ENCODE results near the gene PLA2R1.
"Not testable (repeated sequence)": the region's sequence is repeated elsewhere in the genome, so short reads cannot be mapped to it uniquely, and the experiment has no call there.

Gene PLA2R1

DNA sequence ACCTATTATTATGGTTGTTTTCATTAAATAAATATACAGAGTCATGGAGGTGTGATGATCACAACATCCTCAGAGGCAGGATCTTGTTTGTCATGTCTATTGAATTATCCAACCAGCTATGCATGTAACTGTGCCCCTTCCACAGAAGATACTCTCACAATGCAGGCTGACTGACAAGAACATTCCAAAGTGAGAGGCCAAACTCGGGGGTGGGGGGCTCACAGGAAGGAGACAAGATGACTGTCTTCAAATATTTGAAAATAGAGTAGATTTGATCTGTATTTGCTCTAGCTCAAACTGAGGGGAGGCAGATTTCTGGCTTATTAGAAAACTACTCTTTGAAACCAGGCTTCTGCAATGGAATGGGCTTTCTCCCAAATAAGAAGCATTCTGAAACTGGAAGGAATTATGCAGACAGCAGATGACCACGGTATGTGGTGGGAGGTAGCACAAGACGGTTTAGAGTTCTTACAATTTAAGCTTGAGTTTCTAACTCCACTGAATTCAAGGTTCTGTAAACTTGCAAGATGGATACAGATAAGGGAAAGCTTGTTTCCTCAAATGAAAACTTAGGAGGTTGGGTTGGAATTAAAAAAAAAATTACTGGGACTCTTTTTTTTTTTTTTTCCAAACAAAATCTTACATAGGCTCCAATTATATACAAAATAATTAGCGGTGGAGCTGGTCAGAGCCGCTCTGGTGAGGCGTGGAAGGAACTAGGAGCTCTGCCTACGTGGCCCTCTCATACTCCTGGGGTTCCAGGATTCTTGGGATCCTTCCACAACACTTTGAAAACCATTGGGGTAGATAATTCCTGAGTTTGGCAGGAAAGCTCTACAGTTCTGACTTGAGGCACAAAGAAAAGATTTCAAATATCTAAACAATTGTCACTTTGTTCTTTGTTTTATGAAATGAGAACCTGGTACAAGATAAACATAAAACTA lies 79.3 kb downstream of the PLA2R1 start:
- DNase-seq (ENCODE audit: low read depth) = no peak

DNA sequence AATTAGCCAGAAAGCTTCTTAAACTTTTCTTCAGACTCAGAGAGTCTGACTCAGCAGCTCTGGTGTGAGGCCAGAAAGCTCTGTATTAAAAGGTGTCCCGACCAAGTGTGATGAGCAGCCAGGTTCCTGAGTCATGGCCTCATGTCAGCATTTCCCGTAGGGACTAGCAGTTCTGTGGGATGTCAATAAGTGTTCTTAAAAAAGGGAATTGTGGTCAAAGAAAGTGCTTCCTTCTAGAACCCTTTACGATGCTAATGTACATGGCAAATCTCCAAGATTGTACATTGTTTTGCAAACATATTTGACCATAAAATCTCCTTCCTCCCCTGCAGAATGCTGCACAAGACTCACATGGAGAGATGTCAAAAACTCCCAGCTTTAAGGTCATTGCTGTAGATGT lies 80.1 kb downstream of the PLA2R1 start:
- DNase-seq (ENCODE audit: low read depth) = no peak

DNA sequence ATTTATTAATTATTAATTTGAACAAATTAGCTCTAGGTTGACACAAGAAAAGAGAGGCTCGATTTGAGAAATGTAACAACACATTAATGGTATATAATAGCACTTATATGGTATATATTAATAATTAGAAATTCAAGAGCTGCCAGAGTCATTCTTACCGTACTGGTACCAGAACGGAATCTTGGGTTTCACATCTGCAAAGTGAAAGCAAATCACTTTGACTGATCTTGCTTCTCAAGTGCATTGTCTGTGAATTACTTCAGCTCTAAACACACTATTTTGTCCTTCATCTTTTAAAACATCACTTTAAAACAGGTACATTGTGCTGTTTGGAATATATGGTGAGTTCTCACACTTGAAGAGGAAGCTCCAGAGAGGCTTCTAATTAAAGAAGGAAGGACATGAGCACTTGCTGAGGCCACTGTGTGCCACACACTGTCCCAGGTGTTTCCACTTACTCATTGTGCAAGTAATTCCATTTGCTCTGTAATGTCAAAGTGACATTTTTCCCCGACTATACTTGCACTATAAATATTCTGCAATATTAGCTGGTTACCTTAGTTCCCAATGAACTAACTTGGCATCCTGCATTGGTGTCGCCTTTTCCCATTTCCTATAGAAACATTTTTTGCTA lies 85.8 kb downstream of the PLA2R1 start:
- no peak for DNase-seq (ENCODE audit: low read depth)

DNA sequence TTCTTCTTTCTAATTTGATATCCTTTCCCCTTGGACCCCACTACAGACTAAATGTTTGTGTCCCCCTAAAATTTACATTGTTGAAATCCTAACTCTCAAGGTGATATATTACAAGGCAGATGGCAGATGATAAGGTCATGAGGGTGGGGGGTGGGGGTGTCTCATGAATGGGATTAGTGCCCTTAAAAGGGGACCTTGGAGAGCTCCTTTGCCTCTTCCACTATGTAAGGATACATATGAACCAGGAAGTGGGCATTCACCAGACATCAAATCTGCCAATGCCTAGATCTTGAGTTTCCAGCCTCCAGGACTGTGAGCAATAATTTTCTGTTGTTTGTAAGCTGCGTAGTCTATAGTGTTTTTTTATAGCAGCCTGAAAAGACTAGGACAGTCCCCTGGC lies 89.1 kb downstream of the PLA2R1 start:
- DNase-seq (ENCODE audit: low read depth) = no peak

DNA sequence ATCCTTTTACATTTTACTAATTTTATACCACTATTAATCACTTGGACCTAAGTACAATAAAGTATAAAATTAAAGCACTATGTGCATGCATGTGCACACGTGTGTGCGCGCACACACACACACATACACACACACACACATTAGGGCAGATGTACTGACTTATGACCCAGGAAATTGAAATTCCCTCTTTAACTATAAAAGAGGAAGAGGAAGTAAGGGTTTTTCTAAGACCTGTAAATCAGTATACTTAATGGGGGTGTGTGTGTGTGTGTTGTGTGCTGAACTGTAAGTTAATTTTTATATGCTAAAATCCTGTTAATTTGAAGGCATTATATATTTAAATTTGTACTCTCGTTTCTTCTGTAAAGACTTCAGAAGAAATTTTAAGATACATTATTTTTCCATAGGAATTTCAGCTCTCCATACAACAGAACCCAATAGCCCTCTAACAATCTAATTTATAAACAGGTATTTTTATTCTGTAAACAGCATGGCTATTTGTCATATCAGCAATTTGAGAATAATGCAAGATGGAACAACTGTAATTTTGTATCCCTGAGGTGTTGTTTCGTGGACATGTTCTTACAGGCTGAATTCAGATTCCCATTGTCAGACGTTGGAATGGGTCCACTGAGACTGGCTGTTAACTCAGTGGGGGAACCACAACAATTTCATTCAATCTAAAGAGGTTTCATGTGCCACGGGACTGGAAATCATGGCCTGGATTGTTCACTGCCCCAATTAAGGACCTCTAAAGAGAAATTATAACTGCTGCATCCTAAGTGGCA lies 90.9 kb downstream of the PLA2R1 start:
- DNase-seq (ENCODE audit: low read depth) = no peak

DNA sequence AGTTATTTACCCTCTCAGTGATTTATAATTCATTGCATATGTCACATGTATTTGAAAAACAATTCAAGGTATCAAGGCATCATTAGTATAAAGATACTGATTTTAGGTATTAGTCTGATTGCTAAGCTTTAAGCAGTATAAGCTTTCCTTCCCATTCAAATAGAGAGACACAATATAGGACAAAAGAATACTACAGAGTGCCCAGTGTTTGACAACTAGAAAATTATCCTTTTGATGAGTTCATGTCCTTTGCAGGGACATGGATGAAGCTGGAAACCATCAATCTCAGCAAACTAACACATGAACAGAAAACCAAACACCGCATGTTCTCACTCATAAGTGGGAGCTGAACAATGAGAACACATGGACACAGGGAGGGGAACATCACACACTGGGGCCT lies 91.9 kb downstream of the PLA2R1 start:
- not testable (repeated sequence) for DNase-seq (ENCODE audit: low read depth)

DNA sequence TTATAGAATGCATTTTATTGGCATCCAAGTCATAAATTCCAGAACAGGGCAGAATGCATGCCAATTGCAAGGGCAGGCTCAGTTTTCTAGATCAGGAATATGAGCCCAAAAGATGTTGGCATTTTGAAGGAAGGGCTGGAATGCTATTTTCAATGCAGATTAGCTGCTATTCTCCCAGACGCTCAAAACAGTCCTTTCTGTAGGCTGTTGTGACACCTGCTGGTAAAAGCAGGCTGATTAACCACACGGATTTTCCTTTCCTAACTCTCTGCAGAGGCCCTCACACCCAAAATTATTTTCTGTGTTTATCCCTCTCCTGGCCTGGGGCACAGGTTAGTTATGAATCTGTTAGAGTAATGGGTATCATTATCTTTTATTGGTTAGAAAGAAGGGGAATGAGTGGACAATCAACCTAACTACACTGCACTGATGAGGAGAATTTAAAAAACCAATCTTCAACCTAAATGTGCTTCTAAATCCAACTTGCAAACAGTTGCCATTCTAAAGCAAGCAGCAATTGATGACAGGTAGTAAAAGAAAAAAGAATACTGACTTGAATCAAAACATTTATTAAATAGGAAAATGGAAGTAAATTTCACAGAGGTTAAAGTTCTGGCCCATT lies 94.0 kb downstream of the PLA2R1 start:
- no peak for DNase-seq (ENCODE audit: low read depth)

DNA sequence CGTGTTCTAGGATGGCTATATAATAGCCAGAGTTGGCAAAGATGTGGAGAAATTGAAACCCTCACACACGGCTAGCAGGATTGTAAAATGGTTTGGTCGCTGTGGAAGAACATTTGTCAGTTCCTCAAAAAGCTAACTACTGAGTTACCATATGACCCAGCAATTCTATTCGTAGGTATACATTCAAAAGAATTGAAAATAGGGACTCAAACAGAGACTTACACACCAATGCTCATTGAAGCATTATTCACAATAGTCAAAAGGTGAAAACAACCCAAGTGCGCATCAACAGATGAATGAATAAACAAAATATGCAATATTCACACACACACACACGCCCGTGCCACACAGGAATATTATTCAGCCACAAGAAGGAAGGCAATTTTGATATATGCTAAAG lies 98.7 kb downstream of the PLA2R1 start:
- DNase-seq (ENCODE audit: low read depth) = no peak

DNA sequence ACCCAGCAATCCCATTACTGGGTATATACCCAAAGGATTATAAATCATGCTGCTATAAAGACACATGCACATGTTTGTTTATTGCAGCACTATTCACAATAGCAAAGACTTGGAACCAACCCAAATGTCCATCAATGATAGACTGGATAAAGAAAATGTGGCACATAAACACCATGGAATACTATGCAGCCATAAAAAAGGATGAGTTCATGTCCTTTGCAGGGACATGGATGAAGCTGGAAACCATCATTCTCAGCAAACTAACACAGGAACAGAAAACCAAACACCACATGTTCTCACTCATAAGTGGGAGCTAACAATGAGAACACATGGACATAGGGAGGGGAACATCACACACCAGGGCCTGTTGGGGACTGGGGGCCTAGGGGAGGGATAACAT lies 99.9 kb downstream of the PLA2R1 start:
- not testable (repeated sequence) for DNase-seq (ENCODE audit: low read depth)

DNA sequence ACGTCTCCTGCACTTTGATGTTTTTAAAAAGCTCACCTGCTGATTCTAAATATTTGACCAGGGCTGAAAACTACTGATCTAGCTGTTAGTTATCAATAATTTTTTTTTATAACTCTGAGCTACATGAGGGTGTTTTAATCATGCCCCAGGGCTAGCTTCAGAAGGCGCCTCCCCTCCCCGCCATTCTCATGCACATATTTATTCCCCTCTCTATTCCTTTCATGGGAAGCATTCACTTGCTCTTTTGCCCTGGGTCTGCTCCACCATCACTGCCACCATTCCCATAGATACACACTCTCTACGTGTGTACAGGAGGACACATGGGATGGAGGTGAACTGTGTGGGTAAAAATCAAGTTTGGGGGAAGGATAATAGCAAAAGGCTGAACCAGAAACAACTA lies 101.0 kb downstream of the PLA2R1 start:
- DNase-seq (ENCODE audit: low read depth) = no peak

DNA sequence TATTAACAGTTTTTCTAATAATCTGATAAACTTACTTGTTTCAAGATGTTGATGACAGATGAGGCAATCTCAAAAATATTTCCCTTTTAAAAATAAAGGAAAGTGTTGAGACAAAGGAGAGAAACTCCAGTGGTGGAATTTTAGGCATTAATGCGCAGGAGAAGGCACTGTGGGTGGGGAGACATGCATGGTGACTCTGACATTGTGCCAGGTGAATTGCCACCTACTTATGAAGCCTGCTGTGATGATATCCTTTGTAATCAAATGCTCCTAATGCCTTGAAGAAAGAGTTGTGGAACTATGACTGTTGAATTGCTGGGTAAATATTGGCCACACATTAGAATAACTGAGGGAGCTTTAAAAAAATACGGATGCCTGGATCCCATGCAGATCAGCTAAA lies 101.4 kb downstream of the PLA2R1 start:
- no peak for DNase-seq (ENCODE audit: low read depth)

DNA sequence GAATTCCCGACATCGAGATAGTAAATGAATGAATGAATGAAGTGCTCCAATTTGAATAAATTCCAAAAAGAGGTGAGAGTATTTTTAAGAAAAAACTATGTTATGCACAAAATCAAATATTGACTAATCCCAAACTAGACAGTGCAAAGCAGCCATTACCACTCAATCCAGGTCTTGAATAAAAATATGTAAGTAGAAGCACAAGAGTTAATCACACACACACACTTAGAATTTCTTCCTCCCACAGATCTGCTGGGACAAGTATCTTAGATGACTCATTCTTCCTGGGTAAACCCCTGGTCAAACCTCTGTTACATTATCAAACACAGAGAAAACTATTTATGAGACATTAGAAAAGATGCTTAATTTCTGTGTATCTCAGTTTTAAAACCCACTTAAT lies 102.0 kb downstream of the PLA2R1 start:
- DNase-seq (ENCODE audit: low read depth) = no peak

DNA sequence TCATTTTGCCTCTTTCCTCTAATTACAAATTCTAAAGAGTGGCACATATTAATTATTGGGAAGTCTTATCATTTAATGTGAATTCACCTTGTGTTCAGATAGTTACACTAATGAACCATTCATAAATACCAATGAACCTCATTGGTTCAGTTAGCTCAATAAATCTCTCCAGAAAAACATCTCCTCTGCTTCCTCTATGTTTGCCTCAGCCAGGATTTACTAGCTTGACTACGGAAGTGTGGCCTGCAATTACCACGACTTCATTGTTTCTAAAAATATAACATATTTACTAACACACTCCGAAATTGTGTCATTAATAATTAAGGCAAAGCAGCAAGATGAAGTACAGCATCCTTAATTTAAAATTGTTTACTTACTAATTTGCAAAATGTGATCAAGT lies 103.3 kb downstream of the PLA2R1 start:
- no peak for DNase-seq (ENCODE audit: low read depth)

DNA sequence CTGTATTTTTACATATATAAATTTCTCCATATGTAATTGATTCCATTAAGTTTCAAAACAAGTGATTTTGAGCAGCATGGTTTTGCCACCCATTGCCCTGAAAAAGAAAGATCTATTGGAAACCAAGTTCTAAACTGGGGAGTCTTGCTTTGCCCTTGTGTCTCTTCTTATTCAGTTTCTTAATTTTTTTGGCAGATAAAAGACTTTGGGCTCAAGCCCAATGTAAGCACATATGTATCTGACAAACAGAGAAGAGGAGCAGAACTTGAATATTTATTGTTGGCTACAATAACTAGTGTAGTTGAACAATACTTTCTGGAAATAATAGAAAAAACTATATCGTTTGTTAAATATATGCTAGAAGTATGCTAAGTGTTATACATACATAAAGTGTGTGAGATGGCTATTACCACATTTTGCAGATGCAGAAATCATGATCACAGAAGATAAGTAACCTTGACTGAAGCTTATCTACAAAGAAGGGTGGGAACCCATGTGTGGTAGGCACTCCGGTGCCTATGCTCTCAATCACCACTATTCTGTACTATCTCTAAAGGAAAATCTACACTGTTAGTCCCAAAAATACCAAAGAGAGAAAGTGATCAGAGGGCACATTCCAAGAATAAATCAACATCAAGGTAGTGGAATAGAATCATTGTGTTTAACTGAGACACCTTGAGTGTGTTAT lies 109.1 kb downstream of the PLA2R1 start:
- DNase-seq (ENCODE audit: low read depth) = no peak

DNA sequence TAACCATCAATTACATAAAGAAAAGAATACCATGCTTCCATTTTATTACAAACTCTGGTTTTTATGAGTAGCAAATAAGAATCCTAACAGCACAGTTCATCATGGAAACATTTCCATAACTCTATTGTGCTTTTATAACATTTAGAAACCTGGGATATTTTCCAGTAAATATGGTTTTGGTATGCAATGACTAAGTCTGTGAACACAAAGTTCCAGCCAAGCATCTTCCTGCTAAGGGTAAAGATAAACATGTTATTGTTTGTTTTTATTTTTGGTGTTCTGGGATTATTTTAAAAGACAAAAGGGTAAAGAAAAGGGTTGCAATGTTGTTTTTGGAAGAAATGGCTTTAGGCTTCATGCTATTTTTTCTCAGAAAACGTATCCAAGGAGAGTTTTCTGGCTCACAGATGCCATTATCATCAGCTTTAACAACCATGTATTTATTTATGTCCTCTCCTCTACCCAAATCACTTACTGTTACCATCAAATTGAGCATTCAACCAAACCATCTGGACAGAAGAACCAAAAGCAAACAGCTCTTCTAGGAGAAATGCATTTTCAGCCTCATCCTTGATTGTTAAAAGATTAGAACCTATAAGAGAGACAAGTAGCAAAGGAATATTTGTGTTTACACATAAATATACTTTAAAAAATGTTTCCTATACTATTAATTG lies 116.0 kb downstream of the PLA2R1 start:
- DNase-seq (ENCODE audit: low read depth) = no peak

DNA sequence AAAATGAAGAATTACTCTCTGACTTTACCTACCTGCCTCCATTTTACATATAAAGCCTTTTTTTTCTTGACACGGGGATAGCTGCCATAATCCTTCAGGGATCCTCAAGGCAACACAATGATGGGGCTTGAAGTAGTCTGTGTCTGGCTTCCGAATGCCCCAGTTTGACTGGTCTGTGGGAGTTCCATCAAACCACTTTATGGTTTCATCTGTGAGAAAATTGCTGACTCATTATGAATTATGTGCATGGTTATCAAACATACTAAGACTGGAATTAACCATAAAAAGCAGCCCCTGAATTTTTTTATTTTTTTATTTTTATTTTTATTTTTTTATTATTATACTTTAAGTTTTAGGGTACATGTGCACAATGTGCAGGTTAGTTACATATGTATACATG lies 117.5 kb downstream of the PLA2R1 start:
- no peak for DNase-seq (ENCODE audit: low read depth)

DNA sequence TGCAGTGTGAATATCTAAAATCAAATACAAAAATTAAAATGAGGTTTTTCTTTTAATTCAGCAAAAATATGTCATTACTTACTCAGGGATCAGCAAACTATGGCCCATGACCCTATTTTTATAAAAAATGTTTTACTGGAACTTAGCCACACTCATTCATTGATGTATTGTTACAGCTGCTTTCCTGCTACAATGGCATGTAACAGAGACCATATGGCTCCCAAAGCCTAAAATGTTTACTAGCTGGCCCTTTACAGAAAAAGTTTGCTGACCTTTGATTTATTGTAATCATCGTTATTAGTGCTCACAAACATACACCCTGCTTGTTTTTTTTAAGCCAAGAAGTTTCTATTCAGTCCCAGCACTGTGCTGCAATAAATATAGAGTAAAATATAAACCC lies 120.3 kb downstream of the PLA2R1 start:
- no peak for DNase-seq (ENCODE audit: low read depth)

DNA sequence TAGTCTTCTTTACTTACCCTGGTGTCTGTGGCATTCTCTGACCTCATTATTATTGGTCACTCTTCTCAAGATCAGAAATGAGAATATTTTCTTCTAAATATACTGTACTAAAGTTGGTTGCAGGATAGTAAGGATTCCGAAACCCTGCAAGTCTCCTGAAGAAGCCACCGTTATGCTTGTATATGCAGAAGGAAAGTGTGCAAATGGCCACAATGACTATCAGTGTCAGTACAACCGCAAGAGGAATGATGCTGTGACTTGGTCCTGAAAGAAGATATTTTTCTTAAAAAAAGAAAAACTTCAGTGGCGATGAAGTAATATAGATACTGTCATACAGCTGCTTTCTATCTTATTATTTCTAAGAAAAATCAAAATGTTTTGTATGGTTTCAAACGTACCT lies 120.7 kb downstream of the PLA2R1 start:
- no peak for DNase-seq (ENCODE audit: low read depth)

DNA sequence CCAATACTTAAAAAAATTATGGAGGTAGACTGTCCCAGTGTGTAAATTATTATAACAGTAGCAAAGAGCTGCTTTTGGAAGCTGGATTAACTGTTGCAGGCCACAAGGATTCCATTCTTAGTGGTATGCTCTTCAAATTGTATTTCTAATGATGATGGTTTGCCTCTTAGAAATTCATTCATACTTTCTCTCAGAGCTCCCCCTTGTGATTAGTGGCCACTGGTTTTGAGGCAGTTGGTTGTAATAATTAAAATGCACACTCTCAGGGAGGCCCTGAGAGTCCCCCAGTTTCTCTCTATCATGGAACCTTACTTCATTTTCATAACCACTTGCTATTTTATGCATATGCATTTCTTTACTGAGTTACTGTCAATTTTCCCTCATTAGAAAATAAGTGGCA lies 122.5 kb downstream of the PLA2R1 start:
- no peak for DNase-seq (ENCODE audit: low read depth)

DNA sequence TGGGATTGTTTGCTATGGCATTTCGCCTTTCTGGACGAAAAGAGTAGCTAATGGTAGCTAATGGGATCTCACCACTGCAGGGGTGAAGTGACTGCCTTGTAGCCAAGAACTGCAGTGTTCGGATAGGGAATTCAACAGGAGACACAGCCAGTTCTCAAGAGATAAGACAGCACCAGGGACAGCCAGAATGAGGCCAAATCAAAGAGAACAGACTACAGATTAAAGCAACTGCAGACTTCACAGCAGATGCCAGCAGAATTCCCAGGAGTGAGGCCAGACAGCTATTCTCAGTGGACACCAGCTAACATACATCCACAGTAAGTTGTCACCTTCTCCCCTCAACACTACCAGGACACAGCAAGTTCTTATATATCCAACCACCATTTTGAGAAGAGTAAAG lies 124.0 kb downstream of the PLA2R1 start:
- DNase-seq (ENCODE audit: low read depth) = no peak

DNA sequence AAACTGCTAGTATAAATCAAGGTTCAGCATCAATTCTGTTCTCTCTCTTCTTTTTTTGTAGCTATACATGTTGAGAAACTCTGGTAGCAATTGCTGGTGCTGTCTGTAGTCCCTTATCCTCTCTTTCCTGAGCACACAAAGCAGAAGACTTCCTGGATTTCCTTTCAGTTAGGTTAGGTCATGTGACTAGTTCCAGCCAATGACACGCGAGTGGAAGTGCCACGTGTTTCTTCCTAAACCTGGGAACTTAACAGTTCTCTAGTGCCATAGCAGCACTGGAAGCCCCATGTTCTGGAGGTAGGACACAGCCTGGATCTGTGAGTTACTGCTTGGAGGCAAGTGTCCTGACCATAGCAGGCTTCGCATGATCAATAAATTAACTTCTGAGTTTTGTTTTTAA lies 125.9 kb downstream of the PLA2R1 start:
- DNase-seq (ENCODE audit: low read depth) = no peak

Measured in stimulated activated CD8-positive, alpha-beta memory T cell treated with anti-CD3 and anti-CD28 coated beads, Interleukin-15, amount 100 ng/mL, for 24 hours (primary cell).